Measurements from ENCODE around the gene KIAA1217.

DNA sequence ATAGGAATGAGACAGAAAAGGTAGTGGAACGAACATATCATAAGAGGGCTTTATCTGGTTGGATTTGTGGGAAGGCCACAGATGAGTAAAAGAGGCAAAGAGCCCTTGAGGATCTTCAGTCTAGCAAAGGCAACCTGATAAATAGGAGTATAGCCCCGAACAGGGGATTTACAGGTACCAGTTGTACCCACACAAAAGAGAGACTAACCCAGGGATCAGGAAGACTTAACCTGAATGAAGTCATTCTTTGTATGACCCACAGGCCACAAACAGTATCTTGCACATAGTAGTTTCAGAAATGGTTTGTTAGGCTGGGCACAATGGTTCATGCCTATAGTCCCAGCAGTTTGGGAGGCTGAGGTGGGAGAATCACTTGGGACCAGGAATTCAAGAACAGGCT, 306.5 kb downstream of the KIAA1217 start:
- TF ChIP-seq CTCF (tag by site-specific recombination; IDR thresholded peaks at IDR 0.05) = no peak
- no peak for TF ChIP-seq ZNF223 (tag by site-specific recombination; IDR thresholded peaks at IDR 0.05)
- TF ChIP-seq FEZF1 (tag by site-specific recombination; IDR thresholded peaks at IDR 0.05) = no peak
- no peak for TF ChIP-seq YY1 (tag by site-specific recombination; IDR thresholded peaks at IDR 0.05)
- TF ChIP-seq KLF1 (tag by site-specific recombination; IDR thresholded peaks at IDR 0.05) = no peak
- TF ChIP-seq, protein P1, sequence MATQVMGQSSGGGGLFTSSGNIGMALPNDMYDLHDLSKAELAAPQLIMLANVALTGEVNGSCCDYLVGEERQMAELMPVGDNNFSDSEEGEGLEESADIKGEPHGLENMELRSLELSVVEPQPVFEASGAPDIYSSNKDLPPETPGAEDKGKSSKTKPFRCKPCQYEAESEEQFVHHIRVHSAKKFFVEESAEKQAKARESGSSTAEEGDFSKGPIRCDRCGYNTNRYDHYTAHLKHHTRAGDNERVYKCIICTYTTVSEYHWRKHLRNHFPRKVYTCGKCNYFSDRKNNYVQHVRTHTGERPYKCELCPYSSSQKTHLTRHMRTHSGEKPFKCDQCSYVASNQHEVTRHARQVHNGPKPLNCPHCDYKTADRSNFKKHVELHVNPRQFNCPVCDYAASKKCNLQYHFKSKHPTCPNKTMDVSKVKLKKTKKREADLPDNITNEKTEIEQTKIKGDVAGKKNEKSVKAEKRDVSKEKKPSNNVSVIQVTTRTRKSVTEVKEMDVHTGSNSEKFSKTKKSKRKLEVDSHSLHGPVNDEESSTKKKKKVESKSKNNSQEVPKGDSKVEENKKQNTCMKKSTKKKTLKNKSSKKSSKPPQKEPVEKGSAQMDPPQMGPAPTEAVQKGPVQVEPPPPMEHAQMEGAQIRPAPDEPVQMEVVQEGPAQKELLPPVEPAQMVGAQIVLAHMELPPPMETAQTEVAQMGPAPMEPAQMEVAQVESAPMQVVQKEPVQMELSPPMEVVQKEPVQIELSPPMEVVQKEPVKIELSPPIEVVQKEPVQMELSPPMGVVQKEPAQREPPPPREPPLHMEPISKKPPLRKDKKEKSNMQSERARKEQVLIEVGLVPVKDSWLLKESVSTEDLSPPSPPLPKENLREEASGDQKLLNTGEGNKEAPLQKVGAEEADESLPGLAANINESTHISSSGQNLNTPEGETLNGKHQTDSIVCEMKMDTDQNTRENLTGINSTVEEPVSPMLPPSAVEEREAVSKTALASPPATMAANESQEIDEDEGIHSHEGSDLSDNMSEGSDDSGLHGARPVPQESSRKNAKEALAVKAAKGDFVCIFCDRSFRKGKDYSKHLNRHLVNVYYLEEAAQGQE (tag by site-specific recombination; IDR thresholded peaks at IDR 0.05) = no peak
- TF ChIP-seq ZNF16 (tag by site-specific recombination; IDR thresholded peaks at IDR 0.05; ENCODE audit: low read depth) = no peak
- TF ChIP-seq ZBTB44 (tag by site-specific recombination; IDR thresholded peaks at IDR 0.05) = no peak
- TF ChIP-seq ZNF670 (tag by site-specific recombination; IDR thresholded peaks at IDR 0.05; ENCODE audit: low read depth) = no peak
